Colonic mucosa (tissue), 4 donors: ENCODE results near the gene CALML3. TPM values are rescaled to one million over a fixed set of nuclear protein-coding genes. Genes with fewer than 3 reads are reported as not detected.

Experiments
- DNase-seq: peaks from one replicate; pipeline ENCODE4 v3.0.0-alpha.2; 2020
- H3K27ac ChIP-seq: fragments of 200-600 bp; one replicate; pipeline ENCODE4 v1.8.0; 2021
- H3K27me3 ChIP-seq: fragments of 200-600 bp; one replicate; pipeline ENCODE4 v1.8.0; 2021
- H3K36me3 ChIP-seq: fragments of 200-600 bp; one replicate; pipeline ENCODE4 v1.8.0; 2021
- H3K4me1 ChIP-seq: fragments of 200-600 bp; one replicate; pipeline ENCODE4 v1.8.0; 2021; ENCODE audit warnings: mild to moderate bottlenecking
- H3K4me3 ChIP-seq: fragments of 200-600 bp; one replicate; pipeline ENCODE4 v1.8.0; 2021
- H3K9ac ChIP-seq, 2 donors: one replicate each; pipeline ENCODE4 v1.7.0; 2013; ENCODE audit warnings: control low read depth in 2 of 2, low read depth in 2 of 2, low read length in 2 of 2
- H3K9me3 ChIP-seq: fragments of 200-600 bp; one replicate; pipeline ENCODE4 v1.8.0; 2021
- CTCF ChIP-seq: fragments of 200-600 bp; IDR thresholded peaks from one replicate; pipeline ENCODE4 v1.8.0; 2022; ENCODE audit warnings: antibody characterized with exemption, mild to moderate bottlenecking
- intact Hi-C: fragments of 100-400 bp; cut with DNase I; formaldehyde crosslinking; loops from one replicate; pipeline ENCODE4 v1.14.1; 2022
- total RNA-seq, 2 donors: library from RNA; stranded (reverse); fragmentation: NEBNext Ultra II Directional in 1 of 2; extraction: Animal tissue kit (Norgen Biotek cat#: 25700) in 1 of 2; gene quantifications; one replicate each; pipeline ENCODE4 v1.2.1, GENCODE V29; 2021
- donor health status: healthy.
- donor health status: DM: no; HTN: no; CAD: no.
- donor health status: DM: no; HTN: no; CAD: no.

The CALML3 gene
- total RNA-seq, 2 donors from 2014 or later: 0.11 to 0.40 TPM

- DNase-seq: no peak
- H3K9me3 ChIP-seq: no peaks in the 10 kb centered on the region
- no peak overlapping the region for H3K27ac ChIP-seq
- no peaks in the 10 kb centered on the region for H3K36me3 ChIP-seq
- no peak overlapping the region for H3K9ac ChIP-seq
- no peaks in the 10 kb centered on the region for H3K27me3 ChIP-seq
- H3K4me3 ChIP-seq: no peak overlapping the region
- no peak for TF ChIP-seq CTCF
- no peaks in the 10 kb centered on the region for H3K4me1 ChIP-seq
- intact Hi-C loops: no loop called here
Measured at GRCh38 chr10:5527332-5528200, 2.8 kb downstream of the CALML3 start.

- no peak for TF ChIP-seq CTCF
- DNase-seq: no peak
- Histone ChIP-seq H3K9me3 (no peaks in the 10 kb centered on the region), H3K36me3 (no peaks in the 10 kb centered on the region), H3K9ac (no peak overlapping the region), H3K27ac (no peak overlapping the region), H3K4me1 (no peaks in the 10 kb centered on the region), H3K27me3 (no peaks in the 10 kb centered on the region), H3K4me3 (no peak overlapping the region)
- intact Hi-C loops: no loop called here
Measured at GRCh38 chr10:5528989-5529701, 4.4 kb downstream of the CALML3 start.

GRCh38 chr10:5529702-5530411 lies 5.1 kb downstream of the CALML3 start:
- H3K4me3 ChIP-seq: no peak overlapping the region
- H3K9me3 ChIP-seq: no peaks in the 10 kb centered on the region
- no peak for TF ChIP-seq CTCF
- no peaks in the 10 kb centered on the region for H3K27me3 ChIP-seq
- no peak overlapping the region for H3K27ac ChIP-seq
- no peak for DNase-seq
- no peak overlapping the region for H3K9ac ChIP-seq
- intact Hi-C loops: no loop called here
- no peaks in the 10 kb centered on the region for H3K36me3 ChIP-seq
- H3K4me1 ChIP-seq: no peaks in the 10 kb centered on the region

- Histone ChIP-seq H3K9ac (no peak overlapping the region), H3K9me3 (no peaks in the 10 kb centered on the region), H3K36me3 (no peaks in the 10 kb centered on the region), H3K27me3 (no peaks in the 10 kb centered on the region), H3K4me1 (no peaks in the 10 kb centered on the region), H3K4me3 (no peak overlapping the region), H3K27ac (no peak overlapping the region)
- DNase-seq: no peak
- TF ChIP-seq CTCF: no peak
- intact Hi-C loops: no loop called here
Measured at GRCh38 chr10:5530412-5530806, 5.6 kb downstream of the CALML3 start.

GRCh38 chr10:5530846-5531557 lies 6.2 kb downstream of the CALML3 start:
- Histone ChIP-seq H3K4me1 (no peaks in the 10 kb centered on the region), H3K36me3 (no peaks in the 10 kb centered on the region), H3K4me3 (no peak overlapping the region), H3K27ac (no peak overlapping the region), H3K27me3 (no peaks in the 10 kb centered on the region), H3K9me3 (no peaks in the 10 kb centered on the region), H3K9ac (no peak overlapping the region)
- intact Hi-C loops: no loop called here
- no peak for DNase-seq
- no peak for TF ChIP-seq CTCF
